Measurements from ENCODE around the gene RABGAP1L. TPM values are rescaled to one million over a fixed set of nuclear protein-coding genes. Genes with fewer than 3 reads are reported as not detected.
A peak's percentile ranks its signal among the peaks of the same experiment; 100 is the strongest.

The RABGAP1L gene
- total RNA-seq, 1 donor from 2014 or later: 83.9 TPM

DNA sequence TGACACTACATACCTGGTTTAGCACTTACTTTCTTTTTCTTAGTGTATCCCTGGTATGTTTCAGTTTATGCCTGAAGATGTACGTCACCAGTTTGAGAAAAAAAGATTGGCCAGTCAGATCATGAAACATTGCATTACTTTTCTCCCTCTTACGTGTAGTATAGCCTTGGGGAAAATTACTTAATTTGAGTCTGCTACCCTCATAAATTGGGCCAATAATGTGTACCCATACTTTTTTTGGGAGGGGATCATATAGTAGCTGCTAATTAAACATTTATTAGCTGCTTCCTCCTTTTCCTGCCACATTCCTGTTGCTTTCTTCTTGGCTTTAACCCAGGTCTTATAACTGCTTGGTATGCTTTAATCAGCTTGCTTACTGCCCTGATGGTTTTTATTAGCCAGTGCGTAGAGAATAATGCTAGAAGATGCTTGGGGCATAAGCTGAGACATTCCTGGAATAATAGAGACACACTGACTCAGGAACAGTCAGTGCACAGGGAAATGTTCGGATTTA lies 32.1 kb downstream of the RABGAP1L start:
- DNase-seq: no peak
- H3K36me3 ChIP-seq: no peaks in the 10 kb centered on the region
- no peak overlapping the region for H3K27ac ChIP-seq
- intact Hi-C loops (cut with DNase I): no loop called here
- peaks cover 8% of the 10 kb centered on the region for H3K4me1 ChIP-seq
- no peak for TF ChIP-seq CTCF (IDR thresholded peaks at IDR 0.05)
- peaks cover 10% of the 10 kb centered on the region for H3K9me3 ChIP-seq
- H3K27me3 ChIP-seq (ENCODE audit: low read depth): no peaks in the 10 kb centered on the region
- no peak for ATAC-seq
- H3K4me3 ChIP-seq: no peak overlapping the region

DNA sequence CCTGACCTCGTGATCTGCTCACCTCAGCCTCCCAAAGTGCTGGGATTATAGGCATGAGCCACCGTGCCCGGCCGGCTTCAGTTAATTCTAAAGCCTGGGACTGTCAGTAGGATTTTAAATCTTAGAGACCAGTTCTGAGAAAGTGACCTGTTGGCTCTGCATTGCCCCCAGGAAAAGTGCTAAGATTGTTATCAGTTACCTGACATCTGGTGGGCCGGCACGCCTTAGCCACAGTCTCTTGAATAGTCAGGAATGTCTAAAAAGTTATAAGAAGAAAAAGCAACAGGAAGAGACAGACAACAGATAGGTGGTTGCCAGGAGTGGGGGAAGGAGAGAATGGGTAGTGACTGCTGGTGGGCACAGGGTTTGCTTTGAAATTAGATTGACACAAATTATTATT lies 35.1 kb downstream of the RABGAP1L start:
- Histone ChIP-seq H3K9me3 (no peaks in the 10 kb centered on the region), H3K36me3 (no peaks in the 10 kb centered on the region), H3K4me1 (peaks cover 8% of the 10 kb centered on the region), H3K27ac (no peak overlapping the region), H3K27me3 (ENCODE audit: low read depth) (no peaks in the 10 kb centered on the region), H3K4me3 (no peak overlapping the region)
- intact Hi-C loops (cut with DNase I): no loop called here
- DNase-seq (no peak), ATAC-seq (no peak)
- TF ChIP-seq CTCF (IDR thresholded peaks at IDR 0.05): no peak

- H3K27ac ChIP-seq: no peak overlapping the region
- H3K9me3 ChIP-seq: no peaks in the 10 kb centered on the region
- intact Hi-C loops (cut with DNase I): no loop called here
- DNase-seq: no peak
- TF ChIP-seq CTCF (IDR thresholded peaks at IDR 0.05): no peak
- ATAC-seq: peak in 1 of 2 donors; percentile 52
- no peaks in the 10 kb centered on the region for H3K4me1 ChIP-seq
- H3K27me3 ChIP-seq (ENCODE audit: low read depth): no peaks in the 10 kb centered on the region
- H3K4me3 ChIP-seq: no peak overlapping the region
- H3K36me3 ChIP-seq: no peaks in the 10 kb centered on the region
Measured at GRCh38 chr1:174197088-174197487, 37.8 kb downstream of the RABGAP1L start.

DNA sequence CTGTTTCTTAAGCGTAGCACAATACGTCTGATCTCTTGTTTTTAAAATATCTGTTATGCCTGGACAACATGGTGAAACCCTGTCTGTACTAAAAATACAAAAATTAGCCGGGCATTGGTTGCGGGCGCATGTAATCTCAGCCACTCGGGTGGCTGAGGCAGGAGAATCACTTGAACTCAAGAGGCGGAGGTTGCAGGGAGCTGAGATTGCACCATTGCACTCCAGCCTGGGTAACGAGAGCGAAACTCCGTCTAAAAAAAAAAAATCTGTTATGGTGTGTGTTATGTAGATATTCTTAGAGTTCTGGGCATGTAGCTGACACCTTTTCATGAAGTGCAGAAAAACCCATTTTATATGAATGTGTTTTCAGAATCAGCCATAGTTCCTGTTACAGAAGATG lies 38.2 kb downstream of the RABGAP1L start:
- no peaks in the 10 kb centered on the region for H3K36me3 ChIP-seq
- DNase-seq (peak; percentile 57), ATAC-seq (peak; percentile 53 to 84)
- TF ChIP-seq CTCF (IDR thresholded peaks at IDR 0.05): no peak
- H3K4me1 ChIP-seq: no peaks in the 10 kb centered on the region
- no peaks in the 10 kb centered on the region for H3K27me3 ChIP-seq (ENCODE audit: low read depth)
- no peaks in the 10 kb centered on the region for H3K9me3 ChIP-seq
- H3K27ac ChIP-seq: no peak overlapping the region
- H3K4me3 ChIP-seq: no peak overlapping the region
- intact Hi-C loops (cut with DNase I): no loop called here

- no peak for TF ChIP-seq CTCF (IDR thresholded peaks at IDR 0.05)
- no peak overlapping the region for H3K27ac ChIP-seq
- no peaks in the 10 kb centered on the region for H3K27me3 ChIP-seq (ENCODE audit: low read depth)
- no peak overlapping the region for H3K4me3 ChIP-seq
- intact Hi-C loops (cut with DNase I): no loop called here
- no peaks in the 10 kb centered on the region for H3K36me3 ChIP-seq
- no peak for ATAC-seq
- H3K4me1 ChIP-seq: no peaks in the 10 kb centered on the region
- no peak for DNase-seq
- no peaks in the 10 kb centered on the region for H3K9me3 ChIP-seq
Measured at GRCh38 chr1:174198202-174198601, 38.9 kb downstream of the RABGAP1L start.

DNA sequence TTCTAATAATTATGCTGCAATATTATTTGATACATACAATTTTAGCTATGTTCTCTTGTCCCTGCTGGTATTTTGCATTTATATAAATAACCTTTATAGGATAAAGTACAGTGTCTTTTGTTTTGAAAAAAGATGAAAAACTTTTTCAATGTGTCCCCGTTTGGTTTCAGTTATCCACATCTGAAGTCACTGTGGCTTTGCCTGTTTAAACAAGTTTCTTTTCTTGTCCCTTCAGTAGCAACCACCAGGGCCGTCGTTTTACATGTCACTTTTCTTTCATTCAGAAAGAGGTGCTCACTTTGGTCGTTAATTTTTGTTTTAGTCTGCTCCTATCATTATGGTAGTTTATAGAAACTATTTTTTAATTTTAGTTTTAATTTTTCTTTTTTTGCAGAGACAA lies 41.4 kb downstream of the RABGAP1L start:
- intact Hi-C loops (cut with DNase I): no loop called here
- no peaks in the 10 kb centered on the region for H3K27me3 ChIP-seq (ENCODE audit: low read depth)
- no peak overlapping the region for H3K4me3 ChIP-seq
- H3K4me1 ChIP-seq: no peaks in the 10 kb centered on the region
- no peak for TF ChIP-seq CTCF (IDR thresholded peaks at IDR 0.05)
- no peaks in the 10 kb centered on the region for H3K9me3 ChIP-seq
- DNase-seq (no peak), ATAC-seq (no peak)
- no peaks in the 10 kb centered on the region for H3K36me3 ChIP-seq
- H3K27ac ChIP-seq: no peak overlapping the region
